Endothelial cell of umbilical vein (primary cell): Measurements from ENCODE around the gene HSD17B14. TPM values are rescaled to one million over a fixed set of nuclear protein-coding genes. Genes with fewer than 3 reads are reported as not detected.

Experiments used
- BruUV-seq: library from RNA; stranded (reverse); fragments of 400-500 nt; replicated peaks from 2 replicates; lab custom pipeline; 2021; lab: Mats Ljungman, UMichigan
- CTCF ChIA-PET: fragments of 300-600, 350-600 bp; sonication (Branson Sonifier 250); formaldehyde crosslinking; loops from one replicate; lab custom pipeline; 2021; ENCODE audit warnings: antibody characterized with exemption, inconsistent platforms; lab: Charles Lee
- POLR2A ChIA-PET: fragments of 300-600, 350-600 bp; sonication (Branson Sonifier 250); formaldehyde crosslinking; loops from one replicate; lab custom pipeline; 2021; ENCODE audit warnings: antibody characterized with exemption, inconsistent platforms; lab: Charles Lee
- DNase-seq: peaks from one replicate; pipeline ENCODE4 v3.0.0-alpha.2; 2011; ENCODE audit warnings: low read depth, low spot score
- FAIRE-seq: peaks from 2 replicates; lab custom pipeline; 2011; peaks lifted over from hg19 to GRCh38; lab: Jason Lieb, UNC
- H2AFZ ChIP-seq: 2 replicates; pipeline ENCODE4 v1.6.0; 2012; ENCODE audit warnings: low read depth, low read length, control low read depth, inconsistent platforms
- H3K27ac ChIP-seq: 2 replicates; pipeline ENCODE4 v1.5.1; 2011; ENCODE audit warnings: low read depth, mild to moderate bottlenecking, control low read depth, low read length, moderate library complexity; ENCODE audit not compliant: insufficient read depth
- H3K27me3 ChIP-seq, 2 experiments: 2 replicates each; pipeline versions ENCODE4 v1.6.0 to v1.6.1; 2011; ENCODE audit warnings: low read length in 2 of 2, mixed read lengths in 1 of 2; ENCODE audit not compliant: control insufficient read depth in 2 of 2, insufficient read depth in 2 of 2
- H3K36me3 ChIP-seq, 2 experiments: 2 replicates in 1 of 2; 3 replicates in 1 of 2; pipeline ENCODE4 v1.5.1; 2011; ENCODE audit warnings: low read length in 2 of 2, mild to moderate bottlenecking in 1 of 2, moderate library complexity in 1 of 2; ENCODE audit not compliant: control insufficient read depth in 2 of 2, insufficient read depth in 2 of 2; ENCODE audit errors: extremely low read depth in 1 of 2
- H3K4me1 ChIP-seq: 3 replicates; pipeline ENCODE4 v1.5.1; 2011; ENCODE audit warnings: mild to moderate bottlenecking, low read length; ENCODE audit not compliant: control insufficient read depth, insufficient read depth; ENCODE audit errors: extremely low read depth
- H3K4me2 ChIP-seq: 2 replicates; pipeline ENCODE4 v1.6.1; 2011; ENCODE audit warnings: low read length, control low read depth, mixed read lengths; ENCODE audit not compliant: insufficient read depth
- H3K4me3 ChIP-seq, 3 experiments: fragments of 200-600 bp in 1 of 3; sonication (generic), shearing (Covaris generic) in 1 of 3; replicated peaks in 1 of 3; 2 replicates each; pipeline ENCODE4 v1.5.1; 2011 to 2016; ENCODE audit warnings: control low read depth in 3 of 3, low read length in 3 of 3, mild to moderate bottlenecking in 2 of 3, inconsistent platforms in 1 of 3, low read depth in 1 of 3, moderate library complexity in 1 of 3; ENCODE audit not compliant: insufficient read depth in 1 of 3
- H3K79me2 ChIP-seq: 2 replicates; pipeline ENCODE4 v1.6.0; 2012; ENCODE audit warnings: low read length, inconsistent platforms; ENCODE audit not compliant: control insufficient read depth, insufficient read depth
- H3K9ac ChIP-seq: replicated peaks from 2 replicates; pipeline ENCODE3; 2011; ENCODE audit warnings: low read length, control low read depth; ENCODE audit not compliant: insufficient read depth; ENCODE audit errors: extremely low read depth
- H3K9me1 ChIP-seq: replicated peaks from 3 replicates; pipeline ENCODE4 v1.6.0; 2011; ENCODE audit warnings: mild to moderate bottlenecking, low read length; ENCODE audit not compliant: control insufficient read depth, insufficient read depth; ENCODE audit errors: extremely low read depth
- H3K9me3 ChIP-seq: replicated peaks from 2 replicates; pipeline ENCODE4 v1.5.1; 2012; ENCODE audit warnings: low read length, inconsistent platforms; ENCODE audit not compliant: control insufficient read depth, insufficient read depth
- H4K20me1 ChIP-seq: replicated peaks from 2 replicates; pipeline ENCODE3; 2011; ENCODE audit warnings: mild to moderate bottlenecking, low read length; ENCODE audit not compliant: control insufficient read depth, insufficient read depth; ENCODE audit errors: extremely low read depth
- EZH2 ChIP-seq: IDR thresholded peaks from 2 replicates; pipeline ENCODE4 v1.6.1; 2012; ENCODE audit warnings: borderline replicate concordance, low read depth, mild to moderate bottlenecking, moderate library complexity, low read length, inconsistent platforms; ENCODE audit not compliant: severe bottlenecking
- FOS ChIP-seq: IDR thresholded peaks from 2 replicates; pipeline ENCODE4 v1.6.1; 2011; ENCODE audit warnings: mild to moderate bottlenecking, low read length, moderate library complexity, borderline replicate concordance; ENCODE audit not compliant: insufficient read depth
- GATA2 ChIP-seq: IDR thresholded peaks from 2 replicates; pipeline ENCODE4 v1.7.0; 2011; ENCODE audit warnings: low read depth, mild to moderate bottlenecking, moderate library complexity, mixed read lengths, low read length; ENCODE audit not compliant: insufficient read length, insufficient read depth
- JUN ChIP-seq: IDR thresholded peaks from 2 replicates; pipeline ENCODE4 v1.6.1; 2011; ENCODE audit warnings: borderline replicate concordance, low read depth; ENCODE audit not compliant: insufficient read length, insufficient read depth
- MYC ChIP-seq: IDR thresholded peaks from one replicate; pipeline ENCODE4 v1.6.1; 2011; ENCODE audit warnings: mild to moderate bottlenecking, low read depth, low read length
- POLR2A ChIP-seq: IDR thresholded peaks from 2 replicates; pipeline ENCODE4 v1.6.1; 2012; ENCODE audit warnings: low read depth, mild to moderate bottlenecking, control low read depth, low read length
- POLR2AphosphoS5 ChIP-seq: IDR thresholded peaks from 2 replicates; pipeline ENCODE4 v1.6.1; 2012; ENCODE audit warnings: low read depth, mild to moderate bottlenecking, control low read depth, low read length, moderate library complexity; ENCODE audit not compliant: insufficient read depth
- dilution Hi-C: fragments of 300-500 bp; cut with MboI; formaldehyde crosslinking; loops from one replicate; pipeline ENCODE4 v1.15.0; 2019; ENCODE audit warnings: low sequenced_read_pairs; ENCODE audit not compliant: extremely low pct_ligation_motif_present
- intact Hi-C: fragments of 100-400 bp; cut with micrococcal nuclease; formaldehyde crosslinking; loops from one replicate; pipeline ENCODE4 v1.10.0; 2022
- polyA plus RNA-seq, 4 experiments: library from polyadenylated mRNA; depleted of rRNA in 3 of 4; stranded (reverse) in 3 of 4; unstranded in 1 of 4; fragments of >200 nt; gene quantifications; 2 replicates each; pipeline versions ENCODE4 v1.2.1 to v1.2.3, GENCODE V29; 2011 to 2012; ENCODE audit warnings: missing spikeins in 1 of 4
- total RNA-seq: library from RNA; stranded (reverse); gene quantifications from 2 replicates; pipeline ENCODE4 v1.2.3, GENCODE V29; 2021
- TF ChIP-seq, protein P1 (sequence below), 2 donors: IDR thresholded peaks; 1 replicate in 1 of 2; 2 replicates in 1 of 2; pipeline ENCODE4 v1.5.1; 2011; ENCODE audit warnings: low read length in 2 of 2, mild to moderate bottlenecking in 2 of 2, moderate library complexity in 2 of 2, control low read depth in 1 of 2, inconsistent platforms in 1 of 2, low read depth in 1 of 2; ENCODE audit not compliant: insufficient read depth in 1 of 2; ENCODE audit errors: extremely low read depth in 1 of 2
- TF ChIP-seq, protein P2 (sequence below): IDR thresholded peaks from 2 replicates; pipeline ENCODE4 v1.6.1; 2011; ENCODE audit not compliant: insufficient read depth, insufficient read length

The HSD17B14 gene
- total and polyA plus RNA-seq, 2 donors (not counting 3 experiments of a cell fraction or from before 2014, with no cell fraction given), result 20.9 to 46.3 TPM

DNA sequence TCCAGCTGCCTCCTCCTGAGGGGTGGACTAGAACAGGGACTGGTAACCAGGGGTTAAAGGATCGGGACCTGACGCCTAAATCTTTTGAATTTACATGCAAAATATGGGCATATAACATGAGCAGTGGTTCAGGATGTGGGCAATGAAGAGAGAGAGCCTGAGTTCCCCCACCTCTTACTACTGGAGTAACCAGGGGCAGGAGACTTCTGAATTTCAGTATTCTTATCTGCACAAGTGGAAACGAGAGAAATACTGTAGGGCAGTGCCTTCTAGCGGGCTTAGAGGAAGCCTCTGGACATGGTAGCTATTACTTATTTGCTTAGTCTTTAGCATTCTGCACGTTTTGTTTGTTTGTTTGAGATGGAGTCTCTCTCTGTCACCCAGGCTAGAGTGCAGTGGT, 51.8 kb downstream of the HSD17B14 start:
- Histone ChIP-seq H3K4me1 (peaks cover 9% of the 10 kb centered on the region), H3K9me3 (no peaks in the 10 kb centered on the region), H3K79me2 (no peaks in the 10 kb centered on the region), H3K27ac (no peak overlapping the region), H3K4me2 (no peak overlapping the region), H2AFZ (no peak overlapping the region), H4K20me1 (no peaks in the 10 kb centered on the region), H3K36me3 (no peaks in the 10 kb centered on the region), H3K27me3 (no peaks in the 10 kb centered on the region), H3K9ac (no peak overlapping the region), H3K9me1 (no peaks in the 10 kb centered on the region), H3K4me3 (no peak overlapping the region)
- DNase-seq (peak; percentile 21), FAIRE-seq (no peak)
- TF ChIP-seq JUN, result no peak
- TF ChIP-seq, protein P1, sequence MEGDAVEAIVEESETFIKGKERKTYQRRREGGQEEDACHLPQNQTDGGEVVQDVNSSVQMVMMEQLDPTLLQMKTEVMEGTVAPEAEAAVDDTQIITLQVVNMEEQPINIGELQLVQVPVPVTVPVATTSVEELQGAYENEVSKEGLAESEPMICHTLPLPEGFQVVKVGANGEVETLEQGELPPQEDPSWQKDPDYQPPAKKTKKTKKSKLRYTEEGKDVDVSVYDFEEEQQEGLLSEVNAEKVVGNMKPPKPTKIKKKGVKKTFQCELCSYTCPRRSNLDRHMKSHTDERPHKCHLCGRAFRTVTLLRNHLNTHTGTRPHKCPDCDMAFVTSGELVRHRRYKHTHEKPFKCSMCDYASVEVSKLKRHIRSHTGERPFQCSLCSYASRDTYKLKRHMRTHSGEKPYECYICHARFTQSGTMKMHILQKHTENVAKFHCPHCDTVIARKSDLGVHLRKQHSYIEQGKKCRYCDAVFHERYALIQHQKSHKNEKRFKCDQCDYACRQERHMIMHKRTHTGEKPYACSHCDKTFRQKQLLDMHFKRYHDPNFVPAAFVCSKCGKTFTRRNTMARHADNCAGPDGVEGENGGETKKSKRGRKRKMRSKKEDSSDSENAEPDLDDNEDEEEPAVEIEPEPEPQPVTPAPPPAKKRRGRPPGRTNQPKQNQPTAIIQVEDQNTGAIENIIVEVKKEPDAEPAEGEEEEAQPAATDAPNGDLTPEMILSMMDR (IDR thresholded peaks at IDR 0.05; ENCODE audit: extremely low read depth in 1 of 2, insufficient read depth in 1 of 2, low read depth in 1 of 2, low read length in 2 of 2), result peak in 1 of 2 donors; percentile 18
- intact Hi-C loops, result no loop called here
- dilution Hi-C loops, result no loop called here
- BruUV-seq, result no TSS peak
- ChIA-PET CTCF (interaction anchor here (0.7 to 5.3 kb wide), 11 partner anchors 9 to 186 kb away, joined by 3 to 26 read pairs (median 10); partner anchors contain the start of genes CA11, HSD17B14 and IZUMO1), POLR2A (no interaction called here)

DNA sequence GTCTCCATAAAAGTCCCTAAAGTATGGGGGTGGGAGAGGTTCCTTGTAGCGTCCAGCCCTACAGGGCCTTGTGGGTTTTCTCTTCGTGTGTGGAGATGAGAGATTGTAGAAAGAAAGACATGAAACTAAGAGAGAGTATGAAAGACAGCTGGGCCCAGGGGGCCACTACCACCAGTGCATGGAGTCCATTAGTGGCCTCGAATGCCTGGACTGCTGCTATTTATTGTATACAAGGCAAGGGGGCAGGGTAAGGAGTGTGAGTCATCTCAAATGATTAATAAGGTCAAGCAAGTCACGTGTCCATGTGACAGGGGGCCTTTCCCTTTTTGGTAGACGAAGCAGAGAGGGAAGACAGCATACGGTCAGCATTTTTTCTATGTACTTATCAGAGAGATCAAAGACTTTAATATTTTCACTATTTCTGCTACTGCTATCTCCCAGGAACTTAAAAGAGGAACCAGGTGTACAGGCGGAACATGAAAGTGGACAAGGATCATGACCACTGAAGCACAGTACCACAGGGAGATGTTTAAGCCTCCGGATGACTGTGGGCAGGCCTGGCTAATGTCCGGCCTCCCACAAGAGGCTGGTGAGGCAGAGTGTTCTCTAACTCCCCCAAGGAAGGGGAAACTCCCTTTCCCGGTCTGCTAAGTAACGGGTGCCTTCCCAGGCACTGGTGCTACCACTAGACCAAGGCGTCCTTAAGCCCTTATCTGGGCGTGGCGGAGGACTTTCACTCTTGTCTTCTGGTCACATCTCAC, 55.5 kb downstream of the HSD17B14 start:
- POLR2A ChIA-PET, result no interaction called here
- TF ChIP-seq GATA2 (no peak), POLR2AphosphoS5 (no peak), POLR2A (no peak), JUN (peak; percentile 73), EZH2 (no peak), FOS (peak; percentile 72), MYC (no peak)
- TF ChIP-seq, protein P2, sequence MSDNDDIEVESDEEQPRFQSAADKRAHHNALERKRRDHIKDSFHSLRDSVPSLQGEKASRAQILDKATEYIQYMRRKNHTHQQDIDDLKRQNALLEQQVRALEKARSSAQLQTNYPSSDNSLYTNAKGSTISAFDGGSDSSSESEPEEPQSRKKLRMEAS, result peak; percentile 54
- TF ChIP-seq, protein P1 (IDR thresholded peaks at IDR 0.05; ENCODE audit: extremely low read depth in 1 of 2, insufficient read depth in 1 of 2, low read depth in 1 of 2, low read length in 2 of 2), result no peak
- Histone ChIP-seq H3K36me3 (no peaks in the 10 kb centered on the region), H3K79me2 (no peaks in the 10 kb centered on the region), H3K9me1 (no peaks in the 10 kb centered on the region), H3K9ac (no peak overlapping the region), H2AFZ (peak overlapping the region; percentile 90), H3K9me3 (no peaks in the 10 kb centered on the region), H3K4me2 (no peak overlapping the region), H3K4me3 (no peak overlapping the region), H3K27ac (peak overlapping the region; percentile 53), H3K27me3 (no peaks in the 10 kb centered on the region), H3K4me1 (peaks cover 9% of the 10 kb centered on the region), H4K20me1 (no peaks in the 10 kb centered on the region)
- dilution Hi-C loops (no loop called here), intact Hi-C loops (loop anchor here (2.0 kb wide), 1 partner anchor 40 kb away; the partner anchor contains the start of gene RASIP1)
- CTCF ChIA-PET, result interaction anchor here (2.6 to 5.3 kb wide), 3 partner anchors 15 to 190 kb away, joined by 8 to 25 read pairs (median 9); no protein-coding TSS in a partner anchor
- TSS peak; percentile 27 for BruUV-seq
- peak; percentile 43 for DNase-seq
- FAIRE-seq, result peak; percentile 79
